IMR-90 (cell line): Measurements from ENCODE around the gene FITM2. TPM values are rescaled to one million over a fixed set of nuclear protein-coding genes. Genes with fewer than 3 reads are reported as not detected.

Experiments used
- CEBPB ChIP-seq: IDR thresholded peaks from 2 replicates; pipeline ENCODE4 v1.6.1; 2012; ENCODE audit warnings: low read depth, low read length, improper control_type of control experiment
- MAFK ChIP-seq: IDR thresholded peaks from 2 replicates; pipeline ENCODE4 v1.6.1; 2012; ENCODE audit warnings: low read depth, low read length, improper control_type of control experiment
- polyA plus RNA-seq, 3 experiments: library from polyadenylated mRNA; depleted of rRNA; stranded (reverse); fragments of >200 nt; gene quantifications; 2 replicates each; pipeline ENCODE4 v1.2.3, GENCODE V29; 2012; ENCODE audit warnings: low replicate concordance in 1 of 3
- total RNA-seq: library from RNA; depleted of rRNA; stranded (reverse); fragments of >200 nt; gene quantifications from 2 replicates; pipeline ENCODE4 v1.2.3, GENCODE V29; 2012
- TF ChIP-seq, protein P1 (sequence below): fragments of 150-350 bp; IDR thresholded peaks from 2 replicates; pipeline ENCODE4 v1.6.1; 2016; ENCODE audit warnings: low read depth, mild to moderate bottlenecking, low read length, moderate library complexity, borderline replicate concordance
- TF ChIP-seq, protein P2 (sequence below): fragments of 150-350 bp; IDR thresholded peaks from 2 replicates; pipeline ENCODE4 v1.6.1; 2017; ENCODE audit warnings: mild to moderate bottlenecking, antibody characterized with exemption, low read length, low read depth

FITM2 gene
- total and polyA plus RNA-seq, 2 of the 4 experiments (the other 2 are of a cell fraction), result 3.4 to 6.5 TPM

DNA sequence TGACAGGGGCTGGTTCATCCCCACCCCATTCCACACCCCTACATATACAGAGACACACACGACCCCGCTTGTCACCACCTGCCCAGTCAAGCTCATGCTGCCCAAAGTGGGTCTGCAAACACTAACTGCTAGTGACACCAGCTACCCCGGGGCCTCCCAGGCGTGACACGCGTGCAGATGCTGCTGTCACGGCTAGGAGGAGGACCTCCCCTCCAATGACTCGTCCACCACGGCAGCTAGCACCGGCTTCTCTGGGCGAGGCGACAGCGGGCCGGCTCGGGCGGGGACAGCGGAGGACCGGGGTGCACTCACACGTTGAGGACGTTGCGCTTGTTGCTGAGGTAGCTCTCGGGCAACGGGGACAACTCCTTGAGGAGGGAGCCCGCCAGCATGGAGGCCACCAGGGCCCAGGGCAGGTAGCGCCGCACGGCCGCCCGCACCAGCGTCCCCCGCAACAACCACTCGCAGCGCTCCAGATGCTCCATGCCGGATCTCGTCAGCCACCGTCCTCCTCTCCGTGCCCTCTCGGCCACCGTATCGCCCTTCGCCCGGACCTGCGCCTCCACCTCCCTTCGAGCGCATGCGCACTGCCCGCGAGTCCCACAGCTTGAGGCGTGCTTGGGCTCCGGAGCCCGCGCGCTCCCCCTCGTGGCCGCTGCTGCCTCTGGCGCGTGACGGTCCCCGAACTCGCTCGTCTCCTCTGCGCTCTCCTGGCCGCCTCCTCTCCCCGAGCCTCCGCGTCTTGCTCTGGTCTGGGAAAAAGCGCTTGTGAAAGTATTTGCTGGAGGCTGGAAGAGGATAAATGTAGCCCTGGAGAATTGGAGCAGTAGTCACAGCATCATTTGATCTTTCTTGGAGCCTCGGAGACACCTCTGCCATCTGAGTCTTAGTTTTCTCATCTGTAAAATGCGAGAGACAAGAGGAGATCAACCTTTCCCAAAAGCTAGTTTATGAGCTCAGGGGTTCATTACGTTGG lies at the start of gene FITM2 (continued):
- TF ChIP-seq, protein P1, sequence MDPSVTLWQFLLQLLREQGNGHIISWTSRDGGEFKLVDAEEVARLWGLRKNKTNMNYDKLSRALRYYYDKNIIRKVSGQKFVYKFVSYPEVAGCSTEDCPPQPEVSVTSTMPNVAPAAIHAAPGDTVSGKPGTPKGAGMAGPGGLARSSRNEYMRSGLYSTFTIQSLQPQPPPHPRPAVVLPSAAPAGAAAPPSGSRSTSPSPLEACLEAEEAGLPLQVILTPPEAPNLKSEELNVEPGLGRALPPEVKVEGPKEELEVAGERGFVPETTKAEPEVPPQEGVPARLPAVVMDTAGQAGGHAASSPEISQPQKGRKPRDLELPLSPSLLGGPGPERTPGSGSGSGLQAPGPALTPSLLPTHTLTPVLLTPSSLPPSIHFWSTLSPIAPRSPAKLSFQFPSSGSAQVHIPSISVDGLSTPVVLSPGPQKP, result no peak
- TF ChIP-seq, protein P2, sequence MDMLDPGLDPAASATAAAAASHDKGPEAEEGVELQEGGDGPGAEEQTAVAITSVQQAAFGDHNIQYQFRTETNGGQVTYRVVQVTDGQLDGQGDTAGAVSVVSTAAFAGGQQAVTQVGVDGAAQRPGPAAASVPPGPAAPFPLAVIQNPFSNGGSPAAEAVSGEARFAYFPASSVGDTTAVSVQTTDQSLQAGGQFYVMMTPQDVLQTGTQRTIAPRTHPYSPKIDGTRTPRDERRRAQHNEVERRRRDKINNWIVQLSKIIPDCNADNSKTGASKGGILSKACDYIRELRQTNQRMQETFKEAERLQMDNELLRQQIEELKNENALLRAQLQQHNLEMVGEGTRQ, result peak; percentile 70
- TF ChIP-seq MAFK (no peak), CEBPB (no peak)
